SU-DHL-6 (cell line): ENCODE measurements around the gene WDR64.

Source experiments
- EZH2phosphoT487 ChIP-seq: fragments of 200-600 bp; sonication (generic), shearing (Covaris generic); conservative IDR thresholded peaks from 2 replicates; pipeline ENCODE4 v1.6.1; 2018; ENCODE audit warnings: mild to moderate bottlenecking, antibody characterized with exemption, low read length, moderate library complexity, mixed read lengths
- TF ChIP-seq, protein P1 (sequence below): fragments of 200-600 bp; sonication (generic); IDR thresholded peaks from one replicate; pipeline ENCODE4 v1.5.1; 2017; ENCODE audit warnings: antibody characterized with exemption, mild to moderate bottlenecking, low read length, moderate library complexity; ENCODE audit not compliant: insufficient read depth, poor library complexity, severe bottlenecking

DNA sequence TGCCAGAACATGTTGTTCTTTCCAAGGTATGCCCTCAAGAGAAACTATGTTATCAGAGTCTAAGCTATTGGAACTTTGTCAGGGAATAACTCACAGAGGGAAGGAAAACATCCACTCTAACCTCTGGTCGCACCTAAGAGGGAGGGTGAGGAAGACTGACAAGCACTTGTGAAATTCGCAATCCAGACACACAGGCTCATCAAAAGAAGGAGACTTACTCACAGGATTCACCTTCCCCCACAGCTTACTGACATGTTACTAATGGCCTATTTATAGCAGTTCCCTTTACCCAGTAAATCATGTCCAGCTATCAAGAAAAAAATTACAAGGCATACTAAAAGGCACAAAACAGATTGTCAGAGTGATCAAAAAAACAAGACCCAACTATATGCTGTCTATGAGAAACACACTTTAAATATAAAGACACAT, 36.9 kb downstream of the WDR64 start:
- TF ChIP-seq, protein P1, sequence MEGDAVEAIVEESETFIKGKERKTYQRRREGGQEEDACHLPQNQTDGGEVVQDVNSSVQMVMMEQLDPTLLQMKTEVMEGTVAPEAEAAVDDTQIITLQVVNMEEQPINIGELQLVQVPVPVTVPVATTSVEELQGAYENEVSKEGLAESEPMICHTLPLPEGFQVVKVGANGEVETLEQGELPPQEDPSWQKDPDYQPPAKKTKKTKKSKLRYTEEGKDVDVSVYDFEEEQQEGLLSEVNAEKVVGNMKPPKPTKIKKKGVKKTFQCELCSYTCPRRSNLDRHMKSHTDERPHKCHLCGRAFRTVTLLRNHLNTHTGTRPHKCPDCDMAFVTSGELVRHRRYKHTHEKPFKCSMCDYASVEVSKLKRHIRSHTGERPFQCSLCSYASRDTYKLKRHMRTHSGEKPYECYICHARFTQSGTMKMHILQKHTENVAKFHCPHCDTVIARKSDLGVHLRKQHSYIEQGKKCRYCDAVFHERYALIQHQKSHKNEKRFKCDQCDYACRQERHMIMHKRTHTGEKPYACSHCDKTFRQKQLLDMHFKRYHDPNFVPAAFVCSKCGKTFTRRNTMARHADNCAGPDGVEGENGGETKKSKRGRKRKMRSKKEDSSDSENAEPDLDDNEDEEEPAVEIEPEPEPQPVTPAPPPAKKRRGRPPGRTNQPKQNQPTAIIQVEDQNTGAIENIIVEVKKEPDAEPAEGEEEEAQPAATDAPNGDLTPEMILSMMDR: no peak
- no peak for TF ChIP-seq EZH2phosphoT487
